ENCODE measurements around the gene FASTKD3. TPM values are rescaled to one million over a fixed set of nuclear protein-coding genes. Genes with fewer than 3 reads are reported as not detected.

The FASTKD3 gene
- total and polyA plus RNA-seq, 2 donors (not counting 1 experiment from before 2014, with no cell fraction given), result 6.6 to 10.0 TPM

DNA sequence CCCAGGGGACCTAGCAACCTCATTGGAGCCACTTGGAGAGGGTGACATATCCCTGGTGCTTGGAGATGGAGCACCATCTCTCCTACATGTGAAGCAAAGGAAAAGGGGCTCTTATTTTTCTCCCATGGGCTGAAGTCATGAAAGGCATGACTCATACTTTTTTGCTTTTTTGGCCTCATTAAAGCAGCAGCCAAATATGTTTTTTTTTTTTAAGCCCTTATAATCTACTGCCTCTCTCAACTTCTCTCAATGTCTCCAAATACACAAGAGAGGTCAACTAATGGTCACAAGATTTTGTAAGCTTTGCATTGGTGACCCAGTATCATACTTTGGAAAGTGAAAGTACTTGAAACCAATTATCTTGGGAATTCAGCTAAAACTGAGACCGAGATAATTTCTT, 16.3 kb downstream of the FASTKD3 start:
- Histone ChIP-seq H3K9ac (ENCODE audit: low read length) (no peak overlapping the region), H3K4me2 (replicated peaks; ENCODE audit: low read depth, low read length, poor library complexity, severe bottlenecking) (no peak overlapping the region), H4K20me1 (ENCODE audit: control insufficient read depth, insufficient read depth, low read length, poor library complexity, severe bottlenecking) (no peaks in the 10 kb centered on the region), H3K36me3 (replicated peaks in 1 of 2; ENCODE audit: control extremely low read depth in 1 of 2, control insufficient read depth in 1 of 2, extremely low read depth in 1 of 2, insufficient read depth in 2 of 2, low read length in 1 of 2) (no peaks in the 10 kb centered on the region), H3K9me3 (ENCODE audit: control extremely low read depth in 1 of 3, control insufficient read depth in 2 of 3, insufficient read depth in 1 of 3, low read length in 2 of 3) (peaks cover 0 to 16% (median 0%) of the 10 kb centered on the region in 3 donors), H3K27me3 (replicated peaks in 1 of 4; ENCODE audit: control extremely low read depth in 1 of 4, control insufficient read depth in 3 of 4, insufficient read depth in 4 of 4, low read length in 3 of 4) (peaks cover 0 to 36% (median 15%) of the 10 kb centered on the region in 4 experiments), H3K27ac (ENCODE audit: low read length in 2 of 2) (no peak overlapping the region), H3K4me3 (ENCODE audit: control extremely low read depth in 1 of 5, extremely low read depth in 1 of 5, insufficient read depth in 1 of 5, low read depth in 2 of 5, low read length in 4 of 5) (no peak overlapping the region), H3K4me1 (ENCODE audit: control insufficient read depth in 2 of 2, insufficient read depth in 2 of 2, low read length in 2 of 2) (peaks cover 14 to 20% of the 10 kb centered on the region in 2 donors), H2AFZ (ENCODE audit: insufficient read depth, low read depth, low read length, poor library complexity, severe bottlenecking) (no peak overlapping the region), H3K79me2 (ENCODE audit: control insufficient read depth, insufficient read depth, low read length) (no peaks in the 10 kb centered on the region)
- Mint-ChIP-seq H3K27ac (no peak overlapping the region), H3K9me3 (ENCODE audit: insufficient read depth) (no peaks in the 10 kb centered on the region), H3K27me3 (peaks cover 13% of the 10 kb centered on the region), H3K4me1 (peaks cover 24% of the 10 kb centered on the region), H3K4me3 (peak overlapping the region; percentile 89)
- no peak for ATAC-seq (ENCODE audit: low read depth)
- DNase-seq, result no peak
- intact Hi-C loops (cut with micrococcal nuclease), result loop anchor here (5.0 kb wide), 1 partner anchor 605 kb away; no protein-coding TSS in a partner anchor
- ChIA-PET CTCF (no interaction called here), POLR2A (no interaction called here)
- no CpG with 5 or more reads among the region's 1 CpG for WGBS (ENCODE audit: insufficient coverage)
- TF ChIP-seq EZH2 (IDR thresholded peaks at IDR 0.05; ENCODE audit: borderline replicate concordance, insufficient read depth, low read depth, low read length, poor library complexity, severe bottlenecking), result no peak
- TF ChIP-seq, protein P1, sequence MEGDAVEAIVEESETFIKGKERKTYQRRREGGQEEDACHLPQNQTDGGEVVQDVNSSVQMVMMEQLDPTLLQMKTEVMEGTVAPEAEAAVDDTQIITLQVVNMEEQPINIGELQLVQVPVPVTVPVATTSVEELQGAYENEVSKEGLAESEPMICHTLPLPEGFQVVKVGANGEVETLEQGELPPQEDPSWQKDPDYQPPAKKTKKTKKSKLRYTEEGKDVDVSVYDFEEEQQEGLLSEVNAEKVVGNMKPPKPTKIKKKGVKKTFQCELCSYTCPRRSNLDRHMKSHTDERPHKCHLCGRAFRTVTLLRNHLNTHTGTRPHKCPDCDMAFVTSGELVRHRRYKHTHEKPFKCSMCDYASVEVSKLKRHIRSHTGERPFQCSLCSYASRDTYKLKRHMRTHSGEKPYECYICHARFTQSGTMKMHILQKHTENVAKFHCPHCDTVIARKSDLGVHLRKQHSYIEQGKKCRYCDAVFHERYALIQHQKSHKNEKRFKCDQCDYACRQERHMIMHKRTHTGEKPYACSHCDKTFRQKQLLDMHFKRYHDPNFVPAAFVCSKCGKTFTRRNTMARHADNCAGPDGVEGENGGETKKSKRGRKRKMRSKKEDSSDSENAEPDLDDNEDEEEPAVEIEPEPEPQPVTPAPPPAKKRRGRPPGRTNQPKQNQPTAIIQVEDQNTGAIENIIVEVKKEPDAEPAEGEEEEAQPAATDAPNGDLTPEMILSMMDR (IDR thresholded peaks at IDR 0.05), result no peak

DNA sequence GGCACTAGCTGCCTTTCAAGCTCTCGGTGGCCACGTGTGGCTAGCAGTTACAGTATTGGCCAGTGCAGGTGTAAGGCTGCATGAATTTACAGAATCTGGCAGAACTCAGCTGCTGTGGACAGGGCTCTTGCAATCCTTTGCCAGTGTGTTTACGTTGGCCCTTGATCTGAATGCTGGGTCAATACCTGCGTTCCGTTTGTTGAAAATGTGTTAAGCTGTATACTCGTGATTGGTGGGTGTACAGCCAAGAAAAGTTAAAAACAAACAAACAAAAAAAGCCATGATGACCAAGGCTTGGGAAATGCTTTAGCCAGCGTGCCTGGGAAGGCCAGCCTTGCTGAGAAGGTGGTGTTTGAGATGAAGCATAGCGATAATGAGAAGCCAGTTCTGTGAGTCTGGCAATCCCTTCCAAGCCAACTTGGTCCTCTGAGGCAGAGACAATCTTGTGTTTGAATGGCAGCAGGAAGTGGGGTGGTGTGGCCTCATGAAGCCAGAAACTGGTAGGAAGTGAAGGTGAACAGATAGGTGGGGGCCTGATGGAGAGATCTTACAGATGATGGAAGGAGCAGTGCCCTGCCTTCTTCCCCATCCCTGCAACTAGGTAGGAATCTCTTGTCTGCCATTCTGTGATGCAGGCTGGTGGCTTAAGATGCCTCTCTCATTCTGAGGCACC, 17.1 kb downstream of the FASTKD3 start:
- H3K36me3 ChIP-seq (replicated peaks in 1 of 2; ENCODE audit: control extremely low read depth in 1 of 2, control insufficient read depth in 1 of 2, extremely low read depth in 1 of 2, insufficient read depth in 2 of 2, low read length in 1 of 2), result no peaks in the 10 kb centered on the region
- H2AFZ ChIP-seq (ENCODE audit: insufficient read depth, low read depth, low read length, poor library complexity, severe bottlenecking), result no peak overlapping the region
- Mint-ChIP-seq H3K27ac (no peak overlapping the region), H3K9me3 (ENCODE audit: insufficient read depth) (no peaks in the 10 kb centered on the region), H3K4me1 (peaks cover 24% of the 10 kb centered on the region), H3K27me3 (peaks cover 17% of the 10 kb centered on the region), H3K4me3 (peak overlapping the region; percentile 89)
- ATAC-seq (ENCODE audit: low read depth) (no peak), DNase-seq (no peak)
- 85% methylated on average over 6 of the region's 8 CpGs for WGBS (ENCODE audit: insufficient coverage)
- H3K4me2 ChIP-seq (replicated peaks; ENCODE audit: low read depth, low read length, poor library complexity, severe bottlenecking), result no peak overlapping the region
- no peak overlapping the region for H3K27ac ChIP-seq (ENCODE audit: low read length in 2 of 2)
- peaks cover 0 to 16% (median 0%) of the 10 kb centered on the region in 3 donors for H3K9me3 ChIP-seq (ENCODE audit: control extremely low read depth in 1 of 3, control insufficient read depth in 2 of 3, insufficient read depth in 1 of 3, low read length in 2 of 3)
- H3K4me1 ChIP-seq (ENCODE audit: control insufficient read depth in 2 of 2, insufficient read depth in 2 of 2, low read length in 2 of 2), result peaks cover 14 to 20% of the 10 kb centered on the region in 2 donors
- H3K79me2 ChIP-seq (ENCODE audit: control insufficient read depth, insufficient read depth, low read length), result no peaks in the 10 kb centered on the region
- peaks cover 0 to 36% (median 15%) of the 10 kb centered on the region in 4 experiments for H3K27me3 ChIP-seq (replicated peaks in 1 of 4; ENCODE audit: control extremely low read depth in 1 of 4, control insufficient read depth in 3 of 4, insufficient read depth in 4 of 4, low read length in 3 of 4)
- CTCF ChIA-PET, result interaction anchor here (0.9 kb wide), 1 partner anchor 9 kb away, joined by 4 read pairs; no protein-coding TSS in a partner anchor
- no peak overlapping the region for H3K9ac ChIP-seq (ENCODE audit: low read length)
- POLR2A ChIA-PET, result no interaction called here
- no peaks in the 10 kb centered on the region for H4K20me1 ChIP-seq (ENCODE audit: control insufficient read depth, insufficient read depth, low read length, poor library complexity, severe bottlenecking)
- intact Hi-C loops (cut with micrococcal nuclease), result loop anchor here (5.0 kb wide), 1 partner anchor 606 kb away; no protein-coding TSS in a partner anchor
- TF ChIP-seq EZH2 (IDR thresholded peaks at IDR 0.05; ENCODE audit: borderline replicate concordance, insufficient read depth, low read depth, low read length, poor library complexity, severe bottlenecking), result no peak
- TF ChIP-seq, protein P1 (IDR thresholded peaks at IDR 0.05), result no peak
- no peak overlapping the region for H3K4me3 ChIP-seq (ENCODE audit: control extremely low read depth in 1 of 5, extremely low read depth in 1 of 5, insufficient read depth in 1 of 5, low read depth in 2 of 5, low read length in 4 of 5)
